GM18873 (cell line): ENCODE measurements around the gene IGF2BP3.
A peak's percentile ranks its signal among the peaks of the same experiment; 100 is the strongest.

ENCODE experiments used
- ATAC-seq: cut with Tn5 transposase; IDR thresholded peaks from one replicate; pipeline ENCODE4 v1.9.1; 2021; ENCODE audit warnings: mild to moderate bottlenecking, moderate library complexity, moderate number of reproducible peaks; ENCODE audit not compliant: unreplicated experiment, low FRiP score

IGF2BP3 gene

DNA sequence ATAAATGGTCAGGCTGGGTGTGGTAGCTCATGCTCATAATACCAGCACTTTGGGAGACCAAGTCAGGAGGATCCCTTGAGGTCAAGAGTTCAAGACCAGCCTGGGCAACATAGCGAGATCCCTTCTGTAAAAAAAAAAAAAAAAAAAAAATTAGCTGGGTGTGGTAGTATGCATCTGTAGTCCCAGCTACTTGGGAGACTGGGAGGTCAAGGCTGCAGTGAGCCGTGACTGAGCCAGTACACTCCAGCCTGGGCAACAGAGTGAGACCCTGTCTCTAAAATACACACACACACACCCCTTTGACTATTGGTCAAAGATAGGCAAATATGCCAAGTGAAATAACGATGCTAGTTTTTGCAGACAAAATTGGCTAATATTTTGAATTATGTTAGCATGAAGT lies 80.6 kb downstream of the IGF2BP3 start:
- no peak for ATAC-seq

- no peak for ATAC-seq
Observed at GRCh38 chr7:23387583-23387982, 82.7 kb downstream of the IGF2BP3 start.

DNA sequence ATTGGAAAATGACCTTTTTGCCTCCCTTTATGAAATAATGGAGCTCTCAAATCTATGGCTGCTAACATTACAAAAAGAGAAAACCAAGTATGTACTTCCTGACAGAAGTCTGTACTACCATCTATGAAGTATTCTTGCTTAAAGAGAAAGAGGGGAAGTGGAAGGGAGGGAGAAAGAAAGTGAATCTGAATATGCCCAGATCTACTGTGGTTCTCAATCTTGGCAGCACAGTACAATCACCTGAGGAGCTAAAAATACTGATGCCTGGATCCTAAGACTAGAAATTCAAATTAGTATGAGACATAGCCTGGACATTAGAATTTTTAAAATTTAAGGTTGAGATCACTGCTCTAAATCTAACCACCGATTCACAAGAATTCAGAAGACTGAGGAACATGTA lies 85.2 kb downstream of the IGF2BP3 start:
- no peak for ATAC-seq

- ATAC-seq = no peak
Observed at GRCh38 chr7:23383225-23383624, 87.1 kb downstream of the IGF2BP3 start.

- no peak for ATAC-seq
Observed at GRCh38 chr7:23380961-23381360, 89.3 kb downstream of the IGF2BP3 start.

DNA sequence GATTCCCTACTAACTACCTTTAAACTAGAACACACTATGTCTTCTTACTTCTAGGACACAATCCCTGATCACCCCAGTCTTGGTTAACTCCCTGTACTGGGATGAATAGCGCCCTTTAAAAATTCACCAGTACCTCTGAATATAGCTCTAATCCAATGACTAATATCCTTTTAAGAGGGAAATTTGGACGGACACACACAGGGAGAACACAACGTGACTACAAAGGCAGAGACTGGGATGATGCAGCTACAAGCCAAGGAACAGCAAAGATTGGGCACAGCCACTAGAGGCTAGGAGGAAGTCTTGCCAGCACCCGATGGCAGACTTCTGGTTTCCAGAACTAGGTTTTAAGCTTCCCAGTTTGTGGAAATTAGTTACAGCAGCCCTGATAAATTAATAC lies 89.7 kb downstream of the IGF2BP3 start:
- ATAC-seq = no peak

DNA sequence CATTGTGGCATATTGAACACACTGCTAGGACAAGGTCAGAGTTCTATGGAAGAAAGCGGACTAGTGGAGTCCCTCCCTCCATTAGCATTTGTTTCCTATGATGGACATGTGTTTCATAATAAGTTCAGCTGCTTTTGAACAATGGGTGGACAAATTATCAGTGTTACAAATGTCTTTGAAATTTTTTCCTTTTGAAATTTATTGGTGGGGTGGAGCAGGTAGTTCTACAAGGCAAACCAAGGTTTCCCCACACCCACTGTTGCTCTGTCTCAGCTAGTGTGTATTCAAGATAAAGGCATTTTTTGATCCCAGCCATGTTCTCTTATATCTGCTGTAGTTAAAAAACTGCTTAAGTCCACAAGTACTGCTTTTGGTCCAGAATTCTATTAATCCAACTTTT lies 91.3 kb downstream of the IGF2BP3 start:
- no peak for ATAC-seq

- ATAC-seq = no peak
Observed at GRCh38 chr7:23377134-23377533, 93.2 kb downstream of the IGF2BP3 start.

GRCh38 chr7:23373151-23374004 lies 96.9 kb downstream of the IGF2BP3 start:
- no peak for ATAC-seq

GRCh38 chr7:23372611-23373010 lies 97.7 kb downstream of the IGF2BP3 start:
- no peak for ATAC-seq

GRCh38 chr7:23371654-23372053 lies 98.6 kb downstream of the IGF2BP3 start:
- no peak for ATAC-seq

GRCh38 chr7:23369695-23370404 lies 100.4 kb downstream of the IGF2BP3 start:
- no peak for ATAC-seq

GRCh38 chr7:23369100-23369499 lies 101.2 kb downstream of the IGF2BP3 start:
- ATAC-seq = no peak

DNA sequence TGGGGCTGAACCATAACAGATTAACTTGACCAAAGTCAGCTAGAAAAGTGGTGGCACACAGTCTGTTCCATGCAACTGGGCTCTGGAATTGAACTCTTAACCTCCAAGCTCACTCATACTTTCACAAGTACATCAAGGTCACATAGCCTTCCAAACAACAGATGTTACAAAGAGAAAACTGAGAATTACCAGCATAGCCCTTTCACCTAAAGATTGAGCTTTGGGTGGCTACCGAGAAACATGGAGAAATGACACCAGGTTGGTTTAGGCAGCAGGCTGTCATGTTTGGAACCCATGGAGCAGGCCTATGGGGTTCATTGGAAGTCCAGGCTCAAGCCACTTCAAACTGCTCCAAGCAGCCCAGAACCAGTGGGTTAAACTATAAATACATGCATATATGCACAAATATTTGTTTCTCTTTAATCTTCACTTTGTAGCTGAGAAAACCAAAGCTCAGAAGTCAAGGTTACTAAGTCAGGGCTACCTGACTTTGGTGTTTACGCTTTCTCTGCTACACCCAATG lies 112.1 kb downstream of the IGF2BP3 start:
- no peak for ATAC-seq

DNA sequence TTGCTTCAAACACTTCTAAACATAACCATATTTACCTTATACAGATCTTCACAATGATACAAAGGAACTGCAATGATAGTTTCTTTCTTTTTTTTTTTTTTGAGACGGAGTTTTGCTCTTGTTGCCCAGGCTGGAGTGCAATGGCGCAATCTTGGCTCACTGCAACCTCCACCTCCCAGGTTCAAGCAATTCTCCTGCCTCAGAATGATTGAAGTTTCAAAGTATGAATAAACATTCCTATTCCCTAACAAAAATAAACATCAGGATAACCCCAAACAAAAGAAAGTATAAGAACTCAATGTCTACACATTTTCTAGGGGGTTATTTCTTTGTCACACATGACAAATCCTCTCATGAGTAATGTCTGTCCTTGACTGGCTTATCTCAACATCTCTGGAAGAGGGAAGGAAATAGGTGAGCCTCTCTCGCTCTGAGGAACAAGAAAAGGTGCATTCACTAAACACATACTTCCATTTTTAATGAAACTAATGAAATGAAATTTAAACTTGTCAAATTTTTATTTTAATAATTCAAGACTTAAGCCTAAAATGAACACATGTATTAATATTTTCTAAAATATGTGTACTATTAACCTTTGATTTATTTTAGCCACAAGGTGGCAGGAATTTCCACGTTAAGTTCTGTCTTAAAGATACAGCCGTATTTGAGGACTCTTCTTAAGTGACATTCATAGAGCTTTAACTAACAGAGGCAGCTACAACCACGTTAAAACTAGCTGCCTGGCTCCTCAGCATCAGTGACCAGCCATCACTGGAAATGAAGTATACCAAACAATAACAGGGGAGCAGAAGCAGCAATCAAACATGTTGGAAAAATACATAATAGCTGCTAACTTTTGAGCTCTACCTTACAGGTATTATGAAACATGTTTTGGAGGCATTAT lies 112.8 kb downstream of the IGF2BP3 start:
- peak; percentile 46 for ATAC-seq

GRCh38 chr7:23356726-23357125 lies 113.6 kb downstream of the IGF2BP3 start:
- ATAC-seq = no peak

- no peak for ATAC-seq
Observed at GRCh38 chr7:23356168-23356567, 114.1 kb downstream of the IGF2BP3 start.

DNA sequence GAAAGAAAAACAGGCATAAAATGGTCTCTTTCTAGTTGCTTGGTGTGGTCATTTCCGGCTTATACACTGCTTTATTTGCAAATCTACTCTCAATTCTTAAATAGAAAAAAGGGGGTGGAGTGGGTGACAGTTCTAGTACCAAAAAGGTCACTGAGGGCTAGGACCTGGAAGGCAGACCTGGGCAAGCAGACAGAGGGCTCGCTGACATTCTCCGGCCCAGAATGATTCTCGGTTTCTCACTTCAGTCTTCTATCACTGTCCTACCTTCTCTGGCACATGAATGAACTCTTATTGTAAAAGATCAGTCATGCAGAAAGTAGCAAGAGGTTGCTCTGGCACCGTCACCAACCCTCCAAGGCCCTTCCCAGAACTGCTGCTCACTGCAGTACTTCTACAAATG lies 117.1 kb downstream of the IGF2BP3 start:
- ATAC-seq = no peak

- ATAC-seq = no peak
Observed at GRCh38 chr7:23350466-23350865, 119.8 kb downstream of the IGF2BP3 start.

- ATAC-seq = no peak
Observed at GRCh38 chr7:23349484-23350157, 120.7 kb downstream of the IGF2BP3 start.
